ENCODE data around the gene RBBP8. TPM values are rescaled to one million over a fixed set of nuclear protein-coding genes. Genes with fewer than 3 reads are reported as not detected.

Gene RBBP8
- total and polyA plus RNA-seq, 10 of the 15 experiments (the other 5 are each of a cell fraction or from before 2014, with no cell fraction given) = 46.2 to 82.3 (median 68.7) TPM

DNA sequence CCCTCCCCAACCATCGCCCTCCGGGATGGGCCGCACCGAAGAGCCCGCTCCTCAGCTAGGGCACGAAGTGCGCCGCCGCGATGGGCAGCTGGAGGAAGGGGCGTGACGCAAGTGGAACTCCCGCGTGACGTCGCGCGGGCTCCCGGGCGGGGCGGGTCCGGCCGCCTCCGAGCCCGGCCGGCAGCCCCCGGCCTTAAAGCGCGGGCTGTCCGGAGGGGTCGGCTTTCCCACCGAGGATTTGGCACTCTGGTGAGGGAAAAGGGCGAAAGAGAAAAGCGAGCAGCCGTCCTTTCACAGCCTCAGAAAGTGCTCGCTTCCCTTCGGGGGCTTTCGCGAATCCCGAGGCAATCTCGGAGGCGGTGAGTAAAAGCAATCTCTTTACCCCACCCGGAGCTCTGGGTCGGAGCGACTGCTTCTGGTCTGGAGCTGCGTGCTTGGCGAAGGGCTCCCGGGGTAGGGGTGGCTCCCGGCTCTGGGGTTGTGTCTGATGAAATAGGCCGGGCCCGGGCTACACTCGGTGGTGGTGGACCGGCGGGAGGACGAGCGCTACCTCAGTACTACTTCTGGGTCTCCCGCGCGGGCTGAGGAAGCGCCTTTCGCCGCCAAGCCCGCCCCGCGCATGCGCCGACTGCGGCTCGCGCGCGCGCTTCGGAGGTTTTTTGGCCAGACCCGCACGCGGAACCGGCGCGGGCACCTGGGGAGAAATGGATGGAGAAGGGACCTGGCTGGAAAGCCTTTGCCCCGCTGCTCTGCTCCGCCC lies at the start of gene RBBP8 (continued):
- TF ChIP-seq, protein P1, sequence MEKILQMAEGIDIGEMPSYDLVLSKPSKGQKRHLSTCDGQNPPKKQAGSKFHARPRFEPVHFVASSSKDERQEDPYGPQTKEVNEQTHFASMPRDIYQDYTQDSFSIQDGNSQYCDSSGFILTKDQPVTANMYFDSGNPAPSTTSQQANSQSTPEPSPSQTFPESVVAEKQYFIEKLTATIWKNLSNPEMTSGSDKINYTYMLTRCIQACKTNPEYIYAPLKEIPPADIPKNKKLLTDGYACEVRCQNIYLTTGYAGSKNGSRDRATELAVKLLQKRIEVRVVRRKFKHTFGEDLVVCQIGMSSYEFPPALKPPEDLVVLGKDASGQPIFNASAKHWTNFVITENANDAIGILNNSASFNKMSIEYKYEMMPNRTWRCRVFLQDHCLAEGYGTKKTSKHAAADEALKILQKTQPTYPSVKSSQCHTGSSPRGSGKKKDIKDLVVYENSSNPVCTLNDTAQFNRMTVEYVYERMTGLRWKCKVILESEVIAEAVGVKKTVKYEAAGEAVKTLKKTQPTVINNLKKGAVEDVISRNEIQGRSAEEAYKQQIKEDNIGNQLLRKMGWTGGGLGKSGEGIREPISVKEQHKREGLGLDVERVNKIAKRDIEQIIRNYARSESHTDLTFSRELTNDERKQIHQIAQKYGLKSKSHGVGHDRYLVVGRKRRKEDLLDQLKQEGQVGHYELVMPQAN (conservative IDR thresholded peaks at IDR 0.05) = peak; percentile 71; the same call in 1 of the 2 replicates
- TF ChIP-seq NR2F1 (conservative IDR thresholded peaks at IDR 0.05) (0 out of 2 replicates have a peak, but pooled peaks have one; percentile 17), DPF2 (IDR thresholded peaks at IDR 0.05) (peak; percentile 67; the same call in 1 of the 2 replicates), PAX5 (IDR thresholded peaks at IDR 0.05; ENCODE audit: borderline replicate concordance, low read depth, low read length) (peak; percentile 68; the same call in 1 of the 2 replicates), CHD4 (IDR thresholded peaks at IDR 0.05) (no peak), PML (IDR thresholded peaks at IDR 0.05; ENCODE audit: low read length) (peak; percentile 51; the same call in 1 of the 2 replicates), TCF12 (IDR thresholded peaks at IDR 0.05; ENCODE audit: low read depth, low read length) (0 out of 2 replicates have a peak, but pooled peaks have one; percentile 11), GATAD2B (conservative IDR thresholded peaks at IDR 0.05; ENCODE audit: low read depth) (peak; percentile 65; the same call in 1 of the 2 replicates), WRNIP1 (IDR thresholded peaks at IDR 0.05; ENCODE audit: borderline replicate concordance, low read depth, low read length) (no peak), IKZF1 (conservative IDR thresholded peaks at IDR 0.05) (peak; percentile 73), CREB1 (IDR thresholded peaks at IDR 0.05; ENCODE audit: low read depth) (peak; percentile 95), ZNF207 (IDR thresholded peaks at IDR 0.05; ENCODE audit: borderline replicate concordance) (no peak), NFYB (IDR thresholded peaks at IDR 0.05; ENCODE audit: insufficient read depth, low read depth, low read length) (no peak), BACH1 (IDR thresholded peaks at IDR 0.05; ENCODE audit: borderline replicate concordance) (no peak; the same call in 1 of the 2 replicates)
- TF ChIP-seq, protein P2, sequence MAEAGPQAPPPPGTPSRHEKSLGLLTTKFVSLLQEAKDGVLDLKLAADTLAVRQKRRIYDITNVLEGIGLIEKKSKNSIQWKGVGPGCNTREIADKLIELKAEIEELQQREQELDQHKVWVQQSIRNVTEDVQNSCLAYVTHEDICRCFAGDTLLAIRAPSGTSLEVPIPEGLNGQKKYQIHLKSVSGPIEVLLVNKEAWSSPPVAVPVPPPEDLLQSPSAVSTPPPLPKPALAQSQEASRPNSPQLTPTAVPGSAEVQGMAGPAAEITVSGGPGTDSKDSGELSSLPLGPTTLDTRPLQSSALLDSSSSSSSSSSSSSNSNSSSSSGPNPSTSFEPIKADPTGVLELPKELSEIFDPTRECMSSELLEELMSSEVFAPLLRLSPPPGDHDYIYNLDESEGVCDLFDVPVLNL (IDR thresholded peaks at IDR 0.05; ENCODE audit: low read depth, low read length) = peak; percentile 55; the same call in 1 of the 2 replicates
- TF ChIP-seq, protein P3, sequence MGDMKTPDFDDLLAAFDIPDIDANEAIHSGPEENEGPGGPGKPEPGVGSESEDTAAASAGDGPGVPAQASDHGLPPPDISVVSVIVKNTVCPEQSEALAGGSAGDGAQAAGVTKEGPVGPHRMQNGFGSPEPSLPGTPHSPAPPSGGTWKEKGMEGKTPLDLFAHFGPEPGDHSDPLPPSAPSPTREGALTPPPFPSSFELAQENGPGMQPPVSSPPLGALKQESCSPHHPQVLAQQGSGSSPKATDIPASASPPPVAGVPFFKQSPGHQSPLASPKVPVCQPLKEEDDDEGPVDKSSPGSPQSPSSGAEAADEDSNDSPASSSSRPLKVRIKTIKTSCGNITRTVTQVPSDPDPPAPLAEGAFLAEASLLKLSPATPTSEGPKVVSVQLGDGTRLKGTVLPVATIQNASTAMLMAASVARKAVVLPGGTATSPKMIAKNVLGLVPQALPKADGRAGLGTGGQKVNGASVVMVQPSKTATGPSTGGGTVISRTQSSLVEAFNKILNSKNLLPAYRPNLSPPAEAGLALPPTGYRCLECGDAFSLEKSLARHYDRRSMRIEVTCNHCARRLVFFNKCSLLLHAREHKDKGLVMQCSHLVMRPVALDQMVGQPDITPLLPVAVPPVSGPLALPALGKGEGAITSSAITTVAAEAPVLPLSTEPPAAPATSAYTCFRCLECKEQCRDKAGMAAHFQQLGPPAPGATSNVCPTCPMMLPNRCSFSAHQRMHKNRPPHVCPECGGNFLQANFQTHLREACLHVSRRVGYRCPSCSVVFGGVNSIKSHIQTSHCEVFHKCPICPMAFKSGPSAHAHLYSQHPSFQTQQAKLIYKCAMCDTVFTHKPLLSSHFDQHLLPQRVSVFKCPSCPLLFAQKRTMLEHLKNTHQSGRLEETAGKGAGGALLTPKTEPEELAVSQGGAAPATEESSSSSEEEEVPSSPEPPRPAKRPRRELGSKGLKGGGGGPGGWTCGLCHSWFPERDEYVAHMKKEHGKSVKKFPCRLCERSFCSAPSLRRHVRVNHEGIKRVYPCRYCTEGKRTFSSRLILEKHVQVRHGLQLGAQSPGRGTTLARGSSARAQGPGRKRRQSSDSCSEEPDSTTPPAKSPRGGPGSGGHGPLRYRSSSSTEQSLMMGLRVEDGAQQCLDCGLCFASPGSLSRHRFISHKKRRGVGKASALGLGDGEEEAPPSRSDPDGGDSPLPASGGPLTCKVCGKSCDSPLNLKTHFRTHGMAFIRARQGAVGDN (IDR thresholded peaks at IDR 0.05) = peak; percentile 18
- TF ChIP-seq, protein P4, sequence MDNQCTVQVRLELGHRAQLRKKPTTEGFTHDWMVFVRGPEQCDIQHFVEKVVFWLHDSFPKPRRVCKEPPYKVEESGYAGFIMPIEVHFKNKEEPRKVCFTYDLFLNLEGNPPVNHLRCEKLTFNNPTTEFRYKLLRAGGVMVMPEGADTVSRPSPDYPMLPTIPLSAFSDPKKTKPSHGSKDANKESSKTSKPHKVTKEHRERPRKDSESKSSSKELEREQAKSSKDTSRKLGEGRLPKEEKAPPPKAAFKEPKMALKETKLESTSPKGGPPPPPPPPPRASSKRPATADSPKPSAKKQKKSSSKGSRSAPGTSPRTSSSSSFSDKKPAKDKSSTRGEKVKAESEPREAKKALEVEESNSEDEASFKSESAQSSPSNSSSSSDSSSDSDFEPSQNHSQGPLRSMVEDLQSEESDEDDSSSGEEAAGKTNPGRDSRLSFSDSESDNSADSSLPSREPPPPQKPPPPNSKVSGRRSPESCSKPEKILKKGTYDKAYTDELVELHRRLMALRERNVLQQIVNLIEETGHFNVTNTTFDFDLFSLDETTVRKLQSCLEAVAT (IDR thresholded peaks at IDR 0.05) = peak; percentile 41; the same call in 1 of the 2 replicates
